SH-SY5Y (cell line): ENCODE data around the gene TGM1.

Experiments
- GATA2 ChIP-seq: IDR thresholded peaks from 2 replicates; pipeline ENCODE4 v1.6.1; 2011; ENCODE audit warnings: mild to moderate bottlenecking, low read depth, low read length
- GATA3 ChIP-seq: IDR thresholded peaks from 2 replicates; pipeline ENCODE4 v1.6.1; 2011; ENCODE audit warnings: low read depth, mild to moderate bottlenecking, low read length, moderate library complexity

DNA sequence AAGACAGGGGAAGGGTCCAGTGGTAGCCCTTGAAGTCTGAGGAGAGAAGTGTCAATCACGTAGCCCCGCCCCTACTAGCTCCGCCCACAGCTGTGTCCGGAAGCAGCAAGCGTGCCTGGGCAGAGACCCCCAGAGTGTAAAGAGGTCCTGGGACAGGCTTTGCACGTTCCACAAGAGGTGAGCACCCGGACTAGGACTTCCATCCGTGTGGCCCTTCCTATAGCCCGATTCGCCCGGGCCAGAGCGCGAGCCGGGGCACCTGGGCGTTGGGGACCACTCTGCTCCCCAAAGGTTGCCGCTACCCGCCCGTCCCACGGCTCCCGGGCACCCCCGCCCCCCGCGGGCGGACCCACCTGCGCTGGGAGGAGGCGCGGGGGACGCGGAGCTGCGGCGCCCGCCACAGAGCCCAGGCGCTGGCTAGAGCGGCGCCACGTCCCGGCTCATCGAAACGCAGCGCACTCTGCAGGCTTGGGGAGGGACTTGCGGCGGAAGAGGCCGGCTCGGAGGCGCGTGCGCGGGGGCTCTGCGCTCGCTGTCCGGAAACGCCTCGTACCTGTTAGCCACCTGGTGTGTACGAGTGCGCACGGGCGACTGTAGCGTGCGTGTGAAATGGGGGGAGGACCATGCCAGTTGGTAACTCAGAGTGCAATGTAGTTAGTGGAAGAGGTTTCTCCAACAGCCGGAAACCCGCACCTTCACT is 8.3 kb upstream of the TGM1 start, which contains the start of gene RABGGTA:
- TF ChIP-seq GATA3 = no peak
- no peak for TF ChIP-seq GATA2
